ENCODE results near the gene RYR1.

DNA sequence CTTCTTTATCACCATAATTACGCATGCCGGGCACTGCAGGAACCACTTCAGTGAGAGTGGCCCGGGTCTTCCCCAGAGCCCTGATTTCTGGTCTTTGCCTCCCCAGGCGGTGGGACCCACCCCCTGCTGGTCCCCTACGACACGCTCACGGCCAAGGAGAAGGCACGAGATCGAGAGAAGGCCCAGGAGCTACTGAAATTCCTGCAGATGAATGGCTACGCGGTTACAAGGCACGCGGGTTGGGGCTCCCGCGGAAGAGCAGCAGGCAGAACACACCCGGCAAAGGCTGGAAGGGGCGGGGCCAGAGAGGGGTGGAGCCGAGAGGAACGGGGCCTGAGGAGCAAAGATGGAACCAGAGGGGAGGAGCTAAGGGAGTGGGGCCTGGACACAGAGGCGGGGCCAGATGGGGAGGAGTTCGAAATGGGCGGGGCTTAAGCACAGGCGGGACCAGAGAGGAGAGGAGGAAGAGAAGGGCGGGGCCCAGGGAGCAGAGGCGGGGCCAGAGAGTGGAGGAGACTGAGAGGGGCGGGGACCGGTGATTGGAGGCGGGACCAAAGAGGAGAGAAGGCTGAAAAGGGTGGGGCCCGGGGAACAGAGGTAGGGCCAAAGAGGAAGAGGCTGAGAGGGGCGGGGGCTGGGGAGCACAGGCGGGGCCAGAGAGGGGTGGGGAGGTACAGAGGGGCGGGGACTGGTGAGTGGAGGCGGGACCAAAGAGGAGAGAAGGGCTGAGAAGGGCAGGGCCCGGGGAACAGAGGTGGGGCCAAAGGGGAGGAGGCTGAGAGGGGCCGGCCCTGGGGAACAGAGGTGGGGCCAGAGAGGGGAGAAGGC is 73.4 kb downstream of the RYR1 start:
- TF ChIP-seq POLR2A (IDR thresholded peaks at IDR 0.05; ENCODE audit: low read depth, low read length) (no peak), POLR2AphosphoS5 (IDR thresholded peaks at IDR 0.05; ENCODE audit: low read depth, low read length) (no peak), TAF1 (IDR thresholded peaks at IDR 0.05; ENCODE audit: borderline replicate concordance, low read depth, low read length) (no peak)

Data from GM12892 (cell line).